Ovary (tissue), 3 donors: ENCODE measurements around the gene APOL5.

ENCODE experiments used
- CTCF ChIP-seq, 3 donors: fragments of 450-650 bp in 2 of 3; fragments of 200-600 bp in 1 of 3; IDR thresholded peaks; one replicate each; pipeline versions ENCODE4 v1.5.1 to v1.8.0; 2016 to 2022; ENCODE audit warnings: antibody characterized with exemption in 3 of 3, mild to moderate bottlenecking in 1 of 3
- POLR2A ChIP-seq: fragments of 450-650 bp; IDR thresholded peaks from one replicate; pipeline ENCODE4 v1.6.1; 2017; ENCODE audit warnings: antibody characterized with exemption, mild to moderate bottlenecking, moderate library complexity
- donor health status: DM: no; HTN: no; CAD: no.

- TF ChIP-seq CTCF (IDR thresholded peaks at IDR 0.05), result no peak
- TF ChIP-seq POLR2A, result no peak
These were observed 8.8 kb upstream of the APOL5 start for GRCh38 chr22:35708917-35709316.
